Measurements from ENCODE around the gene THAP4.
A peak's percentile ranks its signal among the peaks of the same experiment; 100 is the strongest.

The THAP4 gene

DNA sequence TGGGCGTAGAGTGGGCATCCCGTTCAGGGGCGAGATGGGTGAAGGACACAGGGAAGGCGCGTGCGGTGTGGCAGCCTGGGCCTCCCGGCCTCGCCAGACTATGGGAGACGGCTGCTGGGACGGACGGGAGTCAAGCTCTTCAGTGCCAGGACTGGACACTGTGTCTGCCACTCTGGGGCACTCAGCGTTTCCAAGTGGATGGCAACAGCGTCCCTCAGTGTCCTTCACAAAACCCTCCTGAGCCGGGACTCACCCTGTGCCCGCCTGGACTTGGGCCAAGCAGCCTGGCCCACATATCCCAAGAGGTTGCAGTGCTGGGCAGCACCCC lies 94.7 kb downstream of the THAP4 start:
- DNase-seq: no peak

DNA sequence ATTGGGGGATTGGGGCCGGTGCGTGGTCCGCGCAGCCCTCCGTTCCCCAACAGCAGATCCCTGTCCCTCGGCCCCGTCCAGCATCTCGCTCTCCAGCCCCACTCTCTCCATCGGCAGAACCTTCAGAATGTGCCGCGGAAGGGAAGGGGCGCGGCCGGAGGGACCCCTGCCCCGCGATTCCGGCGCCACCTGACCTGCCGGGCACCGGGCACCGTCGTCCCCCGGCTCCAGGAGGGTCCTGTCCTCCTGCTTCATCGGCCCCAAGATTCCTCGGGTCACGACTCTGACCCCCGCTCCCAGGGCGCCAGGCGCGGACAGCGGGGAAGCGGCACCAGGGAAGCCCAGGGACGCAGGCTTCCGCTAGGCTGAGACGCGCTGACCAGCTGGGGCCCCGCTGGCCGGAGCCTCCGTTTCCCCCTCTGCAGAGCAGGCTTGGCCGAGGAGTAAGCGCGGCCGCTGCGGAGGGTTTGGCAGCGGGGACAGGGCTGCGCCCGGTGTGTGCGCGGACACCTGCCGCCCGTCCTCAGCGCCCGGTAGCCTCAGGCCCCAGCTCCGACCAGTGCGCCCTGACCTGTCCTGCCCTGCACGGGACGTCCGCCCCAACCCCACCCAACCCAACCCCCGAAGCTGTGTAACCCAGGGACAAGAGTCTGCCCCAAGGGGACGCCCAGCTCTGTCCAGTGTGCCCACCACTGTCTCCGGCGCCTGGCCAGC lies 95.2 kb downstream of the THAP4 start:
- no peak for DNase-seq

DNA sequence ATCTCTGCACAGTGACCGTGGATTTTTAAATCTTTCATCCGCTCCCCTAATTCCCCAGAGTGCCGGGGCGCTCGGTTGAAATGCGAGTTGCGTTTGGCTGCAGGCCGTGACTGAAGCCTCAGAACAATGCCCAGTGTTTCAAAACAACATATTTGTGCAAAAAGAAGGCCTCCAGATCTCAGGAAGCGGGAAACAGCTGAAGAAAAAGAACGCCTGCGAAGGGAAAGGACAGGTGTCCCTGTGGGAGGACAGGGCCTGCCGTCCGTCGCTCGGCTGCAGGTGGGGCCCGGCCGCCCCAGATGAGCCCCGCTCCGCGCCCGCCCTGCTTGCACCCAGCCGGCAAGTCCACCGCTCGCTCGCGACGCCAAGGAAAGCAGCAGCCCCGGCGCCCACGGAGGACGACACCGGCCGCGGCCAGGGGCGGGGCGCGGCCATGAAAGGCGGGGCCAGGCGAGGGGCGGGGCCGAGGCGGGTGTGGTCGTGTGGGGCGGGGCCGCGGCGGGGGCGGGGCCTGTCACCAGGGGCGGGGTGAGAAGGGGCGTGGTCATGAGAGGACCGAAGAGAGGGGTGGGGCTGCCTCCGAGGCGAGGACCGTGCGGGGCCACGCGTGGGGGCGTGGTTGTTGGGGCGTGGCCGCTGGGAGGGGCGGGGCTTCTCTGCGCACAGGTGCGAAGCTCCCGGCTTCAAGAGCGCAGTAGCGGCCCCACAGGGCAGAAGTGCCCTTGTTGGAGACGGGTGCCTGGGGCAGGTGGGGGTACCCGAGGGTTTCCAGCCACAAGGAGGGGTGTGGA lies 96.0 kb downstream of the THAP4 start:
- DNase-seq: peak; percentile 47

DNA sequence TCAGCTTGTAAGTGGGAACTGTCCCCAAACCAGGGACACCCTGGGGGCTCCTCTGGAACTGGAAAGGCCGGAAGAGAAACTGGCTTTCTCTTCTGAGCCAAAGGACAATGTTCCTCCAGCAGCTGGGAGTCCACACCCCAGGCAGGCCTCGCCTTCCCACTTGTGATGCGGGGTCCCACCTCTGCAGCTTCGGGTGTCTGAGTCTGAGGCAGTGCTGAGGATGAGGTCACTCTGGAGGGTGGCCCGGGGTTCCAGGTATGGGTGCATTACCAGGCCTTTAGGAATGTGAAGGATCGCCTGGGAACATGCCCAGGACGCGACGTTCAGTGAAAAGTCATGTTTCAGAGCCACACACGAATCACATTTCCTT lies 96.6 kb downstream of the THAP4 start:
- DNase-seq: no peak

DNA sequence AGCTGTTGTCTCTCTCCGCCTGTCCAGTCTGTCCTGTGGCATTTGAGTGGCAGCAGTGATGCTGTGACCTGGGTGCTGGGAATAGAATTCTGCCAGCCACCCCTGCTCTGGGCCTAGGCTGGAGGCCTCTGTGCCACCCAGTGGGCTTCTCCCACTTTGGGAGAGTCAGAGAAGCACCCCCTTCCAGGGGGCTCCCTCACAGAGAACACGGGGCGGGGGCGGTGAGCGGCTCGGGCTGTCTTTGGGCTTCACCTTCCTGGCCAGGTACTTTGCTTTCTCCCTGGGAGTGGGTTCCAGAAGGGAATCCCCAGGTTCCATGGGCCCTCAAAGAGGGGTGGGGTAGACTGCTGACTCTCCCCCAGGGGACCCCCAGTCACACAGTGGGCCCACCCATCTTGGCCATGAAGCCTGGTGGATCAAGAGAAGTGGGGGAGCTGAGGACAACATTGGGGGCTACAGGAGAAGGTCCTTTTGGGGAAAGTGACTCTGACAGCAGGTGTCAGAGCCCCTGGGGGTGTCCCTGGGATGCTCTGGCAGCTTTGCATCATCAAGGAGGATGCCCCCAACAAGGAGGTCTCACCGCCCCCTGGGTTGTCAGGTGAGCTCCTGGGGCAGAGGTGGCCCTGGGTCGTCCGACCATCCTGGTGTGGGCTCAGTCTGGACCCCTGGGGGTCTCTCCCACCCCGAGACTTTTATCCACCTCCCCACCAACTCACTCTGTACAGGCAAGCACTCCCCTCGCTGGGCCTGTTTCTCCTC lies 97.2 kb downstream of the THAP4 start:
- DNase-seq: no peak

DNA sequence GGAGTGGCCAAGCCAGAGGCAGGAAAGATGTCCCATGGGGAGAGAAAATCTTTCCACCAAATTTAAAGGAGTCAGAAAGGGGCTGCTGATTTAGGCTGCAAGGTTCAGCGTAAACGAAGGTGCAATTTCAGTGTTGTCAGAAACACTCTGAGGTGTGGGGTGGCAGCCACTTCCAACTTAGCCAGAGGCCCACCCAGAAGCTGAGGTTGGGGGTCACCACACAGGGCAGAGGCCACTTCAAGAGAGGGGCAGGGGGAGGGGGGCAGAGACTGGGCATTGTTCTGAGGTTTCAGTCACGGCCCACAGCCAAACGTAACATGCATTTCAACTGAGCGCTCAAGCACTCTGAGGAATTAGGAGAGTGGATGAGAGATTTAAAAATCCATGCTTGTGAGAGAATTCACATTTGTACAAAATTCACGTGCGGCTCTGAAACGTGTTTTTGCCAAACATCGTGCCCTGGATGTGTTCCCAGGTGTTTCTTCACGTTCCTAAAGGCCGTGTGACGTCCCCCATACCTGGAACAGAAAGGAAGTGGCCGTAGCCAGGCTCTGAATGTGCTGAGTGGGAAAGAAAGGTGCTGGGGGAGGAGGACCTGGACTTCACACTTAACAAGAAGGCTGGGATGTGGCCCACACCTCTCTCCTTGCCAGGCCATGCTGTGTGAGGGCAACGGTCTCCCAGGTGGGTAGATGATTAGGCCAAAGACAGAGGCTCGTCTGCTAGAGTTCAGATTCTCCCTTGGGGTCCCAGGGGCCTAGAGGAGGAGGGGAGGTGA lies 97.9 kb downstream of the THAP4 start:
- no peak for DNase-seq

DNA sequence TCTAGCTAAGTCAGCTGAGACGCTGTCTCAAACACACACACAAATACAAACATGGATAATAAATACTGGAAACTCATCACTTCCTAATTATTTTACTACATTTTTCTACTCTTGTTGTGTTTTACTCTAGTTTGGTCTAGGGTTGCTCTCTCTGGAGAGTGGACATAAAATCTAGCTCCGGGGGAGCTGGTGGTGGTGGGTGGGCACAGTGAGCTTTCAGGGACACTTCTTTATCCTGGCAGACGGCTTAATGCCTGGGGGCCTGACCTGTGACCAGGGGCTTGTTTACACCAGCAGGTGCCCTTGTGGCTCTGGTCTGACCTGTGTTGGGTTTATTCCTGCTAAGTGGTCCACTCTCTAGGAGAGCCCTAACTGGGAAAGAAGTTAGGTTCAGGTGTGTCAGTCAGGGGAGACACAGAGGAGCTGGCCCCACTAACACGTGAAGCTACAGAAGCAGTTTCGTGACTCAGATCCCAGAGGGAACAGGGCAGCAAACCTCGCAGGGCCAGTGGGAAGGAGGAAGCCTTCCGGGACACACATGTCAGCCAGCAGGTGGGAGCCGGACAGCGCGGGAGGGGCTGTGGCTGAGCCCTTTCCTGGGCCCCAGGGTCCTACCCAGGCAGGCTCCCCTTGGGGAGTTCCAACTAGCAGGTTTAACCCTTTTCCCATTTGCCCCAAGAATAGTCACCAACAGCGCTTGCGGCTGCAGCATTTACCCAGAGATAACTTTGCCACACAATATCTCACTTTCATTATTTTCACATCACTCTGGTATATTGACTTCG lies 100.9 kb downstream of the THAP4 start:
- DNase-seq: no peak

DNA sequence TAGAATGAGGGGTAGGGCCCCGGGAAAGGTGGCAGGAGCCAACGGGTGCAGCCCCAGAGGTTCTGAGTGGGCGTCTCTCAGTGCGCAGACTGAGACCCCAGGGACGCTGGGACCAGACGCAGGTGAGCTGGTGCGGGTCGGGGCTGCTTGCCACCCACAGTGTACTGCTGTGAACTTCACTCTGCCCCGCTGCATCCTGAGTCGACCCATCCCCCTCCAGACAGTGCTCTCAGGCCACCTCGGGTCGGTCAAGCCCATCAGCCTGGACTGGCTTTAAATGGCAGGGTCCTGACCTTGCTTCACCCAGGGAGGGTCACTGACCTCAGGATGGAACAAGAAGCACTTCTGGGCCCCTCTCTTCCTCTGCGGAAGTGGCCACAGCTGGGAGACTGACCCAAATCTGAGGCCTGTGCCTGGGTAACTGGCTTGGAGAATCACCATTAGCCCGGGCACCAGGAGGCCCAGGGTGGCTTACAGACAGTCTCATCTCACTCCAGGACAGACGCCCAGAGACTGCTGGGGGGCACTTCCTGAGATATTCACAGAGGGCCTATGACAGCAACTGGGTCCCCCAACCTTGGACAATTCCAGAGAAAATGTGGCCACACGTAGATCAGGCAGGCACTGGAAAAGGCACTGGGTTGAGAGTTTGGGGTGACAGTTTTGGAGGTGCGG lies 102.1 kb downstream of the THAP4 start:
- no peak for DNase-seq

Data from activated gamma-delta T cell treated with Interleukin-2 at 50 U/mL for 16 hours (primary cell).